K562 (cell line): ENCODE results near the gene BTBD2. TPM values are rescaled to one million over a fixed set of nuclear protein-coding genes. Genes with fewer than 3 reads are reported as not detected.

ENCODE experiments used
- CHCHD3 ChIP-seq: fragments of 250-450 bp; sonication (Bioruptor Pico); IDR thresholded peaks from 2 replicates; pipeline ENCODE4 v2.1.2; 2022; ENCODE audit warnings: mild to moderate bottlenecking
- GTF2F1 ChIP-seq: IDR thresholded peaks from 2 replicates; pipeline ENCODE4 v1.6.1; 2011; ENCODE audit warnings: low read depth, low read length, improper control_type of control experiment
- HLTF ChIP-seq: fragments of 450-650 bp; IDR thresholded peaks from 2 replicates; pipeline ENCODE4 v1.6.1; 2016
- HNRNPLL ChIP-seq: fragments of 200-400 bp; formaldehyde crosslinking; IDR thresholded peaks from 2 replicates; pipeline ENCODE4 v1.6.1; 2017; ENCODE audit warnings: low read length, low read depth, mild to moderate bottlenecking; ENCODE audit not compliant: poor library complexity, severe bottlenecking
- KLF10 ChIP-seq: fragments of 250-450 bp; sonication (Bioruptor Pico); IDR thresholded peaks from 2 replicates; pipeline ENCODE4 v1.6.1; 2021; ENCODE audit warnings: matching md5 sums
- LARP7 ChIP-seq: fragments of 450-650 bp; IDR thresholded peaks from 2 replicates; pipeline ENCODE4 v1.6.1; 2016
- MAFF ChIP-seq: IDR thresholded peaks from 2 replicates; pipeline ENCODE4 v1.6.1; 2012; ENCODE audit warnings: low read length, improper control_type of control experiment
- MCM3 ChIP-seq: fragments of 450-650 bp; IDR thresholded peaks from 2 replicates; pipeline ENCODE4 v1.6.1; 2016
- MIER1 ChIP-seq: fragments of 450-650 bp; IDR thresholded peaks from 2 replicates; pipeline ENCODE4 v1.6.1; 2016; ENCODE audit warnings: antibody characterized with exemption, mild to moderate bottlenecking, low read depth
- NBN ChIP-seq: fragments of 450-650 bp; IDR thresholded peaks from 2 replicates; pipeline ENCODE4 v1.6.1; 2016; ENCODE audit warnings: low read depth, mild to moderate bottlenecking
- NFIX ChIP-seq: fragments of 250-450 bp; sonication (Bioruptor Pico); IDR thresholded peaks from 2 replicates; pipeline ENCODE4 v1.4.0; 2020; ENCODE audit warnings: low read depth, mild to moderate bottlenecking, moderate library complexity
- RBM34 ChIP-seq: fragments of 200-400 bp; formaldehyde crosslinking; IDR thresholded peaks from 2 replicates; pipeline ENCODE4 v1.6.1; 2018; ENCODE audit warnings: low read length, borderline replicate concordance; ENCODE audit not compliant: insufficient read depth
- SAFB2 ChIP-seq: fragments of 200-400 bp; formaldehyde crosslinking; IDR thresholded peaks from 2 replicates; pipeline ENCODE4 v1.6.1; 2018; ENCODE audit warnings: borderline replicate concordance, low read length, low read depth, moderate library complexity; ENCODE audit not compliant: severe bottlenecking
- ZFP1 ChIP-seq: fragments of 450-650 bp; formaldehyde crosslinking; IDR thresholded peaks from 2 replicates; pipeline ENCODE4 v1.4.0; 2020; ENCODE audit warnings: mild to moderate bottlenecking, mixed read lengths
- ZFP36 ChIP-seq: fragments of 150-350 bp; IDR thresholded peaks from 2 replicates; pipeline ENCODE4 v1.6.1; 2018; ENCODE audit warnings: low read length, low read depth; ENCODE audit not compliant: partially characterized antibody
- ZNF584 ChIP-seq: fragments of 200-800 bp; sonication (Bioruptor generic); IDR thresholded peaks from 2 replicates; pipeline ENCODE4 v1.6.1; 2016; ENCODE audit warnings: low read depth, mild to moderate bottlenecking, missing genetic modification characterization, missing compliant biosample characterization
- polyA plus RNA-seq, 8 experiments: library from polyadenylated mRNA; depleted of rRNA in 4 of 8; stranded (reverse) in 5 of 8; unstranded in 3 of 8; fragments of >200 nt; fragmentation: Nextera tagmentation in 2 of 8; fragmentation: Illumina TruSeq in 1 of 8; extraction: Ambion mirVana in 2 of 8; extraction: Trizol in 1 of 8; gene quantifications; 2 replicates each; pipeline versions ENCODE4 v1.2.1 to v1.2.3, GENCODE V29; 2011 to 2014; ENCODE audit warnings: inconsistent platforms in 1 of 8, missing spikeins in 1 of 8
- total RNA-seq, 7 experiments: library from RNA; depleted of rRNA in 6 of 7; stranded (reverse); fragments of >200 nt in 6 of 7; fragmentation: Illumina TruSeq in 2 of 7; extraction: Trizol in 2 of 7; gene quantifications; 2 replicates each; pipeline versions ENCODE4 v1.2.1 to v1.2.3, GENCODE V29; 2011 to 2021; ENCODE audit warnings: low replicate concordance in 1 of 7
- TF ChIP-seq, protein P1 (sequence below): sonication (generic); formaldehyde crosslinking; IDR thresholded peaks from 2 replicates; pipeline ENCODE4 v1.8.0; 2023; ENCODE audit warnings: mild to moderate bottlenecking, missing genetic modification reagents
- TF ChIP-seq, protein P2 (sequence below), 2 experiments: fragments of 450-650 bp in 1 of 2; sonication (generic) in 1 of 2; formaldehyde crosslinking in 1 of 2; IDR thresholded peaks in 1 of 2; conservative IDR thresholded peaks in 1 of 2; 2 replicates each; pipeline versions ENCODE4 v1.6.1 to v1.8.1; 2016 to 2023; ENCODE audit warnings: mild to moderate bottlenecking in 2 of 2, moderate library complexity in 2 of 2, inconsistent platforms in 1 of 2, missing genetic modification reagents in 1 of 2
- TF ChIP-seq, protein P3 (sequence below): sonication (generic); formaldehyde crosslinking; IDR thresholded peaks from 2 replicates; pipeline ENCODE4 v1.9.0; 2022; ENCODE audit warnings: mild to moderate bottlenecking, missing genetic modification reagents
- TF ChIP-seq, protein P4 (sequence below): sonication (generic); formaldehyde crosslinking; IDR thresholded peaks from 2 replicates; pipeline ENCODE4 v1.8.1; 2023; ENCODE audit warnings: mild to moderate bottlenecking, missing genetic modification reagents
- TF ChIP-seq, protein P5 (sequence below): fragments of 250-450 bp; sonication (Bioruptor Pico); IDR thresholded peaks from 2 replicates; pipeline ENCODE4 v1.6.1; 2021; ENCODE audit warnings: mild to moderate bottlenecking

Gene BTBD2
- total and polyA plus RNA-seq, 9 of the 15 experiments (the other 6 are each of a cell fraction or from before 2014, with no cell fraction given), result 0.10 to 15.6 (median 6.9) TPM

DNA sequence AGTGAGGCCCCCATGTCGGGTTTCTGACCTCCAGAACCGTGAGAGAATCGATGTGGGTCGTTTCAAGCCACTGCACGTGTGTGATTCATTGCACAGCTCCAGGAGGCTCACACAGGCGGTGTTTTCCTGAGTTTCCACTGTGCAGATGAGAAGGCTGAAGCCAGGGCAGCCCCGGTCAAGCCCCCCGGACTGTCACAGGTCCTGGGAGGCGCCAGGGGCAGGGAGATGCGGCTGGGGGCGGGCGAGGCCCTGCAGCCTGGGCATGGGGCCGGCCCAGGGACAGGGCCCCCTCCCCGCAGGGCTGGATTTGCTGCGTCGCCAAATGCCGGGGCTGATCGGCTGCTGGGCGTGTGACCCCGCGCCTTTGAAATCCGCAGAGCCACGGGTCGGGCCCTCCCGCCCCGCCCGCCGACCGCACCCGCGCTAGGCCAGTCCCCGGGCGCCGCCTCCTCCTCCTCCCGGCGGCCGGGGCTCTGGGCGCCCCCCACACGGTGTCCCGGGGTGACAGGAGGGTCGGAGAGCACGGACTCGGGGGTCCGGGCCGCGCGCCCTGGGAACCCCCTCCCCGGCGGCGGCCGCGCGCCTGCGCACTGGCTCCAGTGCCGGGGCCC, 45.5 kb upstream of the BTBD2 start (continued):
- TF ChIP-seq, protein P1, sequence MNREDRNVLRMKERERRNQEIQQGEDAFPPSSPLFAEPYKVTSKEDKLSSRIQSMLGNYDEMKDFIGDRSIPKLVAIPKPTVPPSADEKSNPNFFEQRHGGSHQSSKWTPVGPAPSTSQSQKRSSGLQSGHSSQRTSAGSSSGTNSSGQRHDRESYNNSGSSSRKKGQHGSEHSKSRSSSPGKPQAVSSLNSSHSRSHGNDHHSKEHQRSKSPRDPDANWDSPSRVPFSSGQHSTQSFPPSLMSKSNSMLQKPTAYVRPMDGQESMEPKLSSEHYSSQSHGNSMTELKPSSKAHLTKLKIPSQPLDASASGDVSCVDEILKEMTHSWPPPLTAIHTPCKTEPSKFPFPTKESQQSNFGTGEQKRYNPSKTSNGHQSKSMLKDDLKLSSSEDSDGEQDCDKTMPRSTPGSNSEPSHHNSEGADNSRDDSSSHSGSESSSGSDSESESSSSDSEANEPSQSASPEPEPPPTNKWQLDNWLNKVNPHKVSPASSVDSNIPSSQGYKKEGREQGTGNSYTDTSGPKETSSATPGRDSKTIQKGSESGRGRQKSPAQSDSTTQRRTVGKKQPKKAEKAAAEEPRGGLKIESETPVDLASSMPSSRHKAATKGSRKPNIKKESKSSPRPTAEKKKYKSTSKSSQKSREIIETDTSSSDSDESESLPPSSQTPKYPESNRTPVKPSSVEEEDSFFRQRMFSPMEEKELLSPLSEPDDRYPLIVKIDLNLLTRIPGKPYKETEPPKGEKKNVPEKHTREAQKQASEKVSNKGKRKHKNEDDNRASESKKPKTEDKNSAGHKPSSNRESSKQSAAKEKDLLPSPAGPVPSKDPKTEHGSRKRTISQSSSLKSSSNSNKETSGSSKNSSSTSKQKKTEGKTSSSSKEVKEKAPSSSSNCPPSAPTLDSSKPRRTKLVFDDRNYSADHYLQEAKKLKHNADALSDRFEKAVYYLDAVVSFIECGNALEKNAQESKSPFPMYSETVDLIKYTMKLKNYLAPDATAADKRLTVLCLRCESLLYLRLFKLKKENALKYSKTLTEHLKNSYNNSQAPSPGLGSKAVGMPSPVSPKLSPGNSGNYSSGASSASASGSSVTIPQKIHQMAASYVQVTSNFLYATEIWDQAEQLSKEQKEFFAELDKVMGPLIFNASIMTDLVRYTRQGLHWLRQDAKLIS (CRISPR knock-in tag), result peak; percentile 80
- TF ChIP-seq, protein P2, sequence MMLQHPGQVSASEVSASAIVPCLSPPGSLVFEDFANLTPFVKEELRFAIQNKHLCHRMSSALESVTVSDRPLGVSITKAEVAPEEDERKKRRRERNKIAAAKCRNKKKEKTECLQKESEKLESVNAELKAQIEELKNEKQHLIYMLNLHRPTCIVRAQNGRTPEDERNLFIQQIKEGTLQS (IDR thresholded peaks at IDR 0.05), result no peak
- TF ChIP-seq, protein P2 (CRISPR knock-in tag; conservative IDR thresholded peaks at IDR 0.05), result 0 out of 2 replicates have a peak, but pooled peaks have one; percentile 4
- TF ChIP-seq KLF10 (no peak), NBN (0 out of 2 replicates have a peak, but pooled peaks have one; percentile 15), HNRNPLL (no peak), GTF2F1 (no peak), ZNF584 (CRISPR knock-in tag) (no peak), ZFP36 (no peak), MIER1 (no peak), NFIX (CRISPR knock-in tag) (no peak), RBM34 (no peak), MAFF (no peak), SAFB2 (no peak), ZFP1 (no peak), HLTF (no peak), LARP7 (no peak), MCM3 (no peak), CHCHD3 (CRISPR knock-in tag) (no peak)
- TF ChIP-seq, protein P3, sequence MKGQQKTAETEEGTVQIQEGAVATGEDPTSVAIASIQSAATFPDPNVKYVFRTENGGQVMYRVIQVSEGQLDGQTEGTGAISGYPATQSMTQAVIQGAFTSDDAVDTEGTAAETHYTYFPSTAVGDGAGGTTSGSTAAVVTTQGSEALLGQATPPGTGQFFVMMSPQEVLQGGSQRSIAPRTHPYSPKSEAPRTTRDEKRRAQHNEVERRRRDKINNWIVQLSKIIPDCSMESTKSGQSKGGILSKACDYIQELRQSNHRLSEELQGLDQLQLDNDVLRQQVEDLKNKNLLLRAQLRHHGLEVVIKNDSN (CRISPR knock-in tag), result no peak
- TF ChIP-seq, protein P4, sequence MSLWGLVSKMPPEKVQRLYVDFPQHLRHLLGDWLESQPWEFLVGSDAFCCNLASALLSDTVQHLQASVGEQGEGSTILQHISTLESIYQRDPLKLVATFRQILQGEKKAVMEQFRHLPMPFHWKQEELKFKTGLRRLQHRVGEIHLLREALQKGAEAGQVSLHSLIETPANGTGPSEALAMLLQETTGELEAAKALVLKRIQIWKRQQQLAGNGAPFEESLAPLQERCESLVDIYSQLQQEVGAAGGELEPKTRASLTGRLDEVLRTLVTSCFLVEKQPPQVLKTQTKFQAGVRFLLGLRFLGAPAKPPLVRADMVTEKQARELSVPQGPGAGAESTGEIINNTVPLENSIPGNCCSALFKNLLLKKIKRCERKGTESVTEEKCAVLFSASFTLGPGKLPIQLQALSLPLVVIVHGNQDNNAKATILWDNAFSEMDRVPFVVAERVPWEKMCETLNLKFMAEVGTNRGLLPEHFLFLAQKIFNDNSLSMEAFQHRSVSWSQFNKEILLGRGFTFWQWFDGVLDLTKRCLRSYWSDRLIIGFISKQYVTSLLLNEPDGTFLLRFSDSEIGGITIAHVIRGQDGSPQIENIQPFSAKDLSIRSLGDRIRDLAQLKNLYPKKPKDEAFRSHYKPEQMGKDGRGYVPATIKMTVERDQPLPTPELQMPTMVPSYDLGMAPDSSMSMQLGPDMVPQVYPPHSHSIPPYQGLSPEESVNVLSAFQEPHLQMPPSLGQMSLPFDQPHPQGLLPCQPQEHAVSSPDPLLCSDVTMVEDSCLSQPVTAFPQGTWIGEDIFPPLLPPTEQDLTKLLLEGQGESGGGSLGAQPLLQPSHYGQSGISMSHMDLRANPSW (CRISPR knock-in tag), result no peak
- TF ChIP-seq, protein P5, sequence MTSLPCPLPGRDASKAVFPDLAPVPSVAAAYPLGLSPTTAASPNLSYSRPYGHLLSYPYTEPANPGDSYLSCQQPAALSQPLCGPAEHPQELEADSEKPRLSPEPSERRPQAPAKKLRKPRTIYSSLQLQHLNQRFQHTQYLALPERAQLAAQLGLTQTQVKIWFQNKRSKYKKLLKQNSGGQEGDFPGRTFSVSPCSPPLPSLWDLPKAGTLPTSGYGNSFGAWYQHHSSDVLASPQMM, result no peak
